Right renal cortex interstitium (tissue), 3 donors: ENCODE results near the gene SCML1. TPM values are rescaled to one million over a fixed set of nuclear protein-coding genes. Genes with fewer than 3 reads are reported as not detected.

Source experiments
- DNase-seq, 3 donors: peaks; one replicate each; pipeline ENCODE4 v3.0.0-alpha.2; 2013; ENCODE audit warnings: low read depth in 3 of 3, low spot score in 2 of 3
- polyA plus RNA-seq, 3 donors: library from polyadenylated mRNA; unstranded; fragments of 120-200 nt; gene quantifications; one replicate each; pipeline ENCODE4 v1.2.1, GENCODE V29; 2013; ENCODE audit not compliant: insufficient read length in 3 of 3

SCML1 gene
- polyA plus RNA-seq, 3 donors, result 15.9 to 20.8 (median 16.2) TPM

- DNase-seq, result no peak
These were observed 51.8 kb downstream of the SCML1 start for GRCh38 chrX:17788956-17789562.

DNA sequence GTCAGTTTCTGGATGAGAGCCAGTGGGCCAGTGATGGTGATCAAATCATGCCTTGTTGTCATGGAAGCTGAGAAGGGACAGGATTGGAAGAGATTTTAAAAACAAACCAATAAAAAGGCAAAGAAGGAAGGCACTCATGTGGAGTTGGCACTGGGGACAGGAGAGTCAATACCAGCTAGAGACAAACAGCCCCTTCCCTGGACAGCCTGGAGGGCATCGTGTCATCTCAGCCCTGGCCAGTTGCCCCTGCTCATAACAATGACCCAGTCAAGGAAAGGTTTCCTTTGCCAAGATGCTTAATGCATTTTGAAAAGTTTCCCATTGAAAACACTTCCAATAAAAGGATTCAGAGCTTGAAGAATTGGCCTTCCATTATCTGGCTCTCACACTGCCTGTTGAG, 55.5 kb downstream of the SCML1 start:
- DNase-seq, result no peak

- no peak for DNase-seq
These were observed 61.6 kb downstream of the SCML1 start for GRCh38 chrX:17798921-17799320.

DNA sequence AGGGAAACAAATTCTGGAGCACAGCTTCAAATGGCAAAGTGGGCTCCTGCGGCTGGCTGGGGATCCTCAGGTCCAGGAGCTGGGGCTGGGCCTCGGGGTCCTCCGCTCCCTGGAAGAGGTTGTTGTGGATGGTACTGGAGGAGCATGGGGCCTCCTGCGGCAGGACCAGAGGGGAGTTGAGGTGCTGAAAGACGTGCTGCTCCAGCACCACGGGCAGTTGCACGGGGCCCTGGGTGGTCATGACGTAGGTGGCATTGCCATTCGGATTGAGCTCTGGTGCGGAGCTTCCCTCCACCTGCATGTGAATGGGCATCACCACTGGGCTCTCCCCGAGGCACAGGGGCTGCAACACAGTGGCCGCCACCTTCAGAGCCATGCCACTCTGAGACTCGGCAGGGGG, 64.1 kb downstream of the SCML1 start:
- DNase-seq, result no peak

DNA sequence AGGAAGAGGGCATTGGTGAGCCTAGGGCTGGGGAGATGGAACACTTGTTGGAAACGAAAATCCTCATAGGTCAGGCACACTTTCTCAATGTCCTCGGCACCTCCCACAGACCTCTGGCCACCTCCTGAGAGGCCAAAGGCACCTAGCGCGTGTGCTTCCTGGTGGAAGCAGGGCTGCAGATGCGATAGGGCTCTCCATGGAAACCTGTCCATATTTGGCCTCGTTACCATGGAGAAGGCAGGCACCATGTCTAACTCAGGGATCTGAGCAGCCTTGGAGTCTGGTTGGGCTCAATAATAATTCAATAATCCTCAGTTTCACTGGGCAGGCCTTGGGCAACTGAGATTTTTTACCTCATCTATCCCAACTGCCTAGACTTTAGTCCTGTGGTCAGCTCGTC, 65.5 kb downstream of the SCML1 start:
- DNase-seq, result no peak

DNA sequence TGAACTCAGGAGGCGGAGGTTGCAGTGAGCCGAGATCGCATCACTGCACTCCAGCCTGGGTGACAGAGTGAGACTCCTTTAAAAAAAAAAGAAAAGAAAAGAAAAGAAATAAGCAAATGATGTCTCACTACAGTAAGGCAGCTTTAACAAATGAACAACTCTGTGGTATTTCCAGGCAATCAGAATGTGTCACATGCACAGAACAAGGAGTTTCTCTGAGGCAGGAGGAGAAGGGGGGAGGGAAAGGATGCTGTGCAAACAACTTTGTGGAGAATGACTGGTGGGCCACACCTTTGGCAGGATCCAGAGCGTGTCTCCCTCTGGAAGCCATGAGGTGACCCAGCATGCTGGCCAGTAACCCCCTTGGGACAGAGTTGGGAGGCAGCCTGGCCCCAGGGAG, 66.2 kb downstream of the SCML1 start:
- DNase-seq, result no peak

Other genes with a start within 250 kb of the SCML1 start
- 10 to 100 TPM; 11.5 to 13.0 (median 11.8) TPM for gene RAI2, start 123.8 kb downstream of the SCML1 start, polyA plus RNA-seq